ENCODE data around the gene CLCA2. TPM values are rescaled to one million over a fixed set of nuclear protein-coding genes. Genes with fewer than 3 reads are reported as not detected.

CLCA2 gene
- total and polyA plus RNA-seq, 2 donors (not counting 1 experiment from before 2014, with no cell fraction given) = not detected

DNA sequence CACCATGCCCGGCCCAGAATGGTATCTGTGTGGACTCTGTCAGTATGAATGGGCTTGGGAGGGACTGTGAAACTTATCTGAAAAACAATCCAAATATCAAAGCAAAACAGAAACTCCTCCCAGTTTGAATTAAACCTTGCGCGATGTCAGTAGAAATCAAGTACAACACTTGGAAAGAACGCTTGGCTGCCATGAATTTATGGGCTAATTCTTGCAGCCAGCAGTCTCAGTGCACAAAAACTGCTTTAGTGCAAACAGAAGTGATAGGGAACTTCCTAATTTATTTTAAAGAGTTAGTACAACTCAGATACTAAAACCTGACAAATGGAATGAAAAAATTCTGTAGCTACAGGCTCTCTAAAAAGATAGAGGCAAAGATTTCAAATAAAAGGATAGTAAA, 53.3 kb downstream of the CLCA2 start:
- Histone ChIP-seq H3K36me3 (replicated peaks in 1 of 2; ENCODE audit: control extremely low read depth in 1 of 2, control insufficient read depth in 1 of 2, extremely low read depth in 1 of 2, insufficient read depth in 2 of 2, low read length in 1 of 2) (no peaks in the 10 kb centered on the region), H3K4me3 (ENCODE audit: control extremely low read depth in 1 of 5, extremely low read depth in 1 of 5, insufficient read depth in 1 of 5, low read depth in 2 of 5, low read length in 4 of 5) (no peak overlapping the region), H3K9me3 (ENCODE audit: control extremely low read depth in 1 of 3, control insufficient read depth in 2 of 3, insufficient read depth in 1 of 3, low read length in 2 of 3) (no peaks in the 10 kb centered on the region), H3K4me2 (replicated peaks; ENCODE audit: low read depth, low read length, poor library complexity, severe bottlenecking) (no peak overlapping the region), H3K79me2 (ENCODE audit: control insufficient read depth, insufficient read depth, low read length) (no peaks in the 10 kb centered on the region), H2AFZ (ENCODE audit: insufficient read depth, low read depth, low read length, poor library complexity, severe bottlenecking) (no peak overlapping the region), H3K27me3 (replicated peaks in 1 of 4; ENCODE audit: control extremely low read depth in 1 of 4, control insufficient read depth in 3 of 4, insufficient read depth in 4 of 4, low read length in 3 of 4) (no peaks in the 10 kb centered on the region), H4K20me1 (ENCODE audit: control insufficient read depth, insufficient read depth, low read length, poor library complexity, severe bottlenecking) (no peaks in the 10 kb centered on the region), H3K4me1 (ENCODE audit: control insufficient read depth in 2 of 2, insufficient read depth in 2 of 2, low read length in 2 of 2) (no peaks in the 10 kb centered on the region), H3K9ac (ENCODE audit: low read length) (no peak overlapping the region), H3K27ac (ENCODE audit: low read length in 2 of 2) (no peak overlapping the region)
- ATAC-seq (ENCODE audit: low read depth) (no peak), DNase-seq (no peak)
- Mint-ChIP-seq H3K4me1 (no peaks in the 10 kb centered on the region), H3K27ac (no peak overlapping the region), H3K4me3 (no peak overlapping the region), H3K9me3 (ENCODE audit: insufficient read depth) (no peaks in the 10 kb centered on the region), H3K27me3 (peaks cover 9% of the 10 kb centered on the region)
- ChIA-PET POLR2A (no interaction called here), CTCF (no interaction called here)
- intact Hi-C loops (cut with micrococcal nuclease) = loop anchor here (10.0 kb wide), 1 partner anchor 208 kb away; no protein-coding TSS in a partner anchor
- TF ChIP-seq, protein P1, sequence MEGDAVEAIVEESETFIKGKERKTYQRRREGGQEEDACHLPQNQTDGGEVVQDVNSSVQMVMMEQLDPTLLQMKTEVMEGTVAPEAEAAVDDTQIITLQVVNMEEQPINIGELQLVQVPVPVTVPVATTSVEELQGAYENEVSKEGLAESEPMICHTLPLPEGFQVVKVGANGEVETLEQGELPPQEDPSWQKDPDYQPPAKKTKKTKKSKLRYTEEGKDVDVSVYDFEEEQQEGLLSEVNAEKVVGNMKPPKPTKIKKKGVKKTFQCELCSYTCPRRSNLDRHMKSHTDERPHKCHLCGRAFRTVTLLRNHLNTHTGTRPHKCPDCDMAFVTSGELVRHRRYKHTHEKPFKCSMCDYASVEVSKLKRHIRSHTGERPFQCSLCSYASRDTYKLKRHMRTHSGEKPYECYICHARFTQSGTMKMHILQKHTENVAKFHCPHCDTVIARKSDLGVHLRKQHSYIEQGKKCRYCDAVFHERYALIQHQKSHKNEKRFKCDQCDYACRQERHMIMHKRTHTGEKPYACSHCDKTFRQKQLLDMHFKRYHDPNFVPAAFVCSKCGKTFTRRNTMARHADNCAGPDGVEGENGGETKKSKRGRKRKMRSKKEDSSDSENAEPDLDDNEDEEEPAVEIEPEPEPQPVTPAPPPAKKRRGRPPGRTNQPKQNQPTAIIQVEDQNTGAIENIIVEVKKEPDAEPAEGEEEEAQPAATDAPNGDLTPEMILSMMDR (IDR thresholded peaks at IDR 0.05) = no peak
- no peak for TF ChIP-seq EZH2 (IDR thresholded peaks at IDR 0.05; ENCODE audit: borderline replicate concordance, insufficient read depth, low read depth, low read length, poor library complexity, severe bottlenecking)
- 100% methylated on average over 3 of the region's 4 CpGs for WGBS (ENCODE audit: insufficient coverage)

DNA sequence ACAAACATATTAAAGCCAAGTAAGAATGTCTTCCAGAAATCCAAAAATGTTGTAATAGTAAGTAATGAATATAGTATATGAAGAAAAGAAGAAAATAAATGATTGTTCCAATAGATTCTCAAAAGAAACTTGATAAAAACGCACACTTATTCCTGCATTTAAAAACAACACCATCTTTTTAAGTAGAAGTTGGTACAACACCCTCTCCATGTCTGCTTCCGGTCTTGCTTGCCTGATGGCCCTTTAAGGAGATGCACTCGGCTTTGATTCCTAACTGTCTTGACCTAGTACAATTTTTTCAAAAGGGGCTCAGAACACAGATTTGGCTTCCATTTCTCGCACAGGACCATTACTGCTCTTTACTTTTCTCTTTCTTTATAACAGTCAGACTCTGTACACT, 53.7 kb downstream of the CLCA2 start:
- H3K27me3 Mint-ChIP-seq = peaks cover 9% of the 10 kb centered on the region
- no peaks in the 10 kb centered on the region for H3K4me1 ChIP-seq (ENCODE audit: control insufficient read depth in 2 of 2, insufficient read depth in 2 of 2, low read length in 2 of 2)
- no peaks in the 10 kb centered on the region for H3K4me1 Mint-ChIP-seq
- H3K4me3 Mint-ChIP-seq = no peak overlapping the region
- DNase-seq = no peak
- POLR2A ChIA-PET = no interaction called here
- no peak overlapping the region for H3K27ac ChIP-seq (ENCODE audit: low read length in 2 of 2)
- no peaks in the 10 kb centered on the region for H3K9me3 Mint-ChIP-seq (ENCODE audit: insufficient read depth)
- no peak overlapping the region for H2AFZ ChIP-seq (ENCODE audit: insufficient read depth, low read depth, low read length, poor library complexity, severe bottlenecking)
- no peak overlapping the region for H3K9ac ChIP-seq (ENCODE audit: low read length)
- no peak for ATAC-seq (ENCODE audit: low read depth)
- no peaks in the 10 kb centered on the region for H3K36me3 ChIP-seq (replicated peaks in 1 of 2; ENCODE audit: control extremely low read depth in 1 of 2, control insufficient read depth in 1 of 2, extremely low read depth in 1 of 2, insufficient read depth in 2 of 2, low read length in 1 of 2)
- no peaks in the 10 kb centered on the region for H3K9me3 ChIP-seq (ENCODE audit: control extremely low read depth in 1 of 3, control insufficient read depth in 2 of 3, insufficient read depth in 1 of 3, low read length in 2 of 3)
- no peak overlapping the region for H3K4me3 ChIP-seq (ENCODE audit: control extremely low read depth in 1 of 5, extremely low read depth in 1 of 5, insufficient read depth in 1 of 5, low read depth in 2 of 5, low read length in 4 of 5)
- intact Hi-C loops (cut with micrococcal nuclease) = loop anchor here (10.0 kb wide), 1 partner anchor 207 kb away; no protein-coding TSS in a partner anchor
- H3K27me3 ChIP-seq (replicated peaks in 1 of 4; ENCODE audit: control extremely low read depth in 1 of 4, control insufficient read depth in 3 of 4, insufficient read depth in 4 of 4, low read length in 3 of 4) = no peaks in the 10 kb centered on the region
- no peak for TF ChIP-seq EZH2 (IDR thresholded peaks at IDR 0.05; ENCODE audit: borderline replicate concordance, insufficient read depth, low read depth, low read length, poor library complexity, severe bottlenecking)
- TF ChIP-seq, protein P1 (IDR thresholded peaks at IDR 0.05) = no peak
- no peak overlapping the region for H3K4me2 ChIP-seq (replicated peaks; ENCODE audit: low read depth, low read length, poor library complexity, severe bottlenecking)
- 96% methylated on average over 4 of the region's 4 CpGs for WGBS (ENCODE audit: insufficient coverage)
- H3K79me2 ChIP-seq (ENCODE audit: control insufficient read depth, insufficient read depth, low read length) = no peaks in the 10 kb centered on the region
- no peak overlapping the region for H3K27ac Mint-ChIP-seq
- no peaks in the 10 kb centered on the region for H4K20me1 ChIP-seq (ENCODE audit: control insufficient read depth, insufficient read depth, low read length, poor library complexity, severe bottlenecking)
- CTCF ChIA-PET = no interaction called here

All from B cell (primary cell).